RWPE2 (cell line): ENCODE data around the gene BAZ2B.
A peak's percentile ranks its signal among the peaks of the same experiment; 100 is the strongest.

Experiments used
- ATAC-seq: fragments of 200-7000 bp; cut with Tn5 transposase; 3 replicates; pipeline ENCODE4 v1.9.1; 2021; ENCODE audit warnings: low read depth
- DNase-seq: peaks from one replicate; pipeline ENCODE4 v3.0.0-alpha.2; 2020; ENCODE audit warnings: low spot score
- H3K27ac ChIP-seq: fragments of 450-650 bp; 2 replicates; pipeline ENCODE4 v1.5.1; 2017; ENCODE audit warnings: mild to moderate bottlenecking; ENCODE audit not compliant: poor library complexity, severe bottlenecking
- H3K27me3 ChIP-seq: fragments of 250-450 bp; sonication (Bioruptor Pico); 2 replicates; pipeline ENCODE4 v1.5.1; 2021; ENCODE audit warnings: mild to moderate bottlenecking, moderate library complexity; ENCODE audit not compliant: insufficient read depth, poor library complexity, severe bottlenecking
- H3K36me3 ChIP-seq: fragments of 250-450 bp; sonication (Bioruptor Pico); 2 replicates; pipeline ENCODE4 v1.5.1; 2020; ENCODE audit warnings: low read depth, mild to moderate bottlenecking, moderate library complexity
- H3K4me1 ChIP-seq: fragments of 250-450 bp; sonication (Bioruptor Pico); 2 replicates; pipeline ENCODE4 v1.5.1; 2021; ENCODE audit warnings: mild to moderate bottlenecking, moderate library complexity; ENCODE audit not compliant: insufficient read depth, poor library complexity, severe bottlenecking
- H3K4me3 ChIP-seq: fragments of 250-450 bp; sonication (Bioruptor Pico); 2 replicates; pipeline ENCODE4 v1.5.1; 2021; ENCODE audit warnings: mild to moderate bottlenecking, moderate library complexity; ENCODE audit not compliant: severe bottlenecking
- H3K9me3 ChIP-seq: fragments of 250-450 bp; sonication (Bioruptor Pico); 2 replicates; pipeline ENCODE4 v1.5.1; 2021; ENCODE audit warnings: mild to moderate bottlenecking, moderate library complexity; ENCODE audit not compliant: severe bottlenecking
- CTCF ChIP-seq: fragments of 450-650 bp; IDR thresholded peaks from one replicate; pipeline ENCODE4 v1.5.1; 2017; ENCODE audit warnings: mild to moderate bottlenecking, moderate library complexity; ENCODE audit not compliant: poor library complexity, severe bottlenecking

The BAZ2B gene

GRCh38 chr2:159614534-159615366 is 1.6 kb downstream of the BAZ2B start:
- H3K27ac ChIP-seq, result peak overlapping the region; percentile 96
- peaks cover 47% of the 10 kb centered on the region for H3K4me1 ChIP-seq
- H3K4me3 ChIP-seq, result peak overlapping the region; percentile 55
- H3K9me3 ChIP-seq, result no peaks in the 10 kb centered on the region
- H3K36me3 ChIP-seq, result no peaks in the 10 kb centered on the region
- H3K27me3 ChIP-seq, result no peaks in the 10 kb centered on the region
- DNase-seq (no peak), ATAC-seq (no peak)
- TF ChIP-seq CTCF, result no peak

- peak overlapping the region; percentile 96 for H3K27ac ChIP-seq
- no peaks in the 10 kb centered on the region for H3K36me3 ChIP-seq
- H3K4me1 ChIP-seq, result peaks cover 44% of the 10 kb centered on the region
- no peaks in the 10 kb centered on the region for H3K9me3 ChIP-seq
- H3K27me3 ChIP-seq, result no peaks in the 10 kb centered on the region
- peak overlapping the region; percentile 55 for H3K4me3 ChIP-seq
- ATAC-seq (no peak), DNase-seq (no peak)
- TF ChIP-seq CTCF, result no peak
Observed at GRCh38 chr2:159613651-159614285, 2.6 kb downstream of the BAZ2B start.

GRCh38 chr2:159613091-159613490 is 3.3 kb downstream of the BAZ2B start:
- Histone ChIP-seq H3K4me3 (no peak overlapping the region), H3K36me3 (no peaks in the 10 kb centered on the region), H3K4me1 (peaks cover 41% of the 10 kb centered on the region), H3K9me3 (no peaks in the 10 kb centered on the region), H3K27ac (peak overlapping the region; percentile 96), H3K27me3 (no peaks in the 10 kb centered on the region)
- no peak for TF ChIP-seq CTCF
- ATAC-seq (no peak), DNase-seq (no peak)

DNA sequence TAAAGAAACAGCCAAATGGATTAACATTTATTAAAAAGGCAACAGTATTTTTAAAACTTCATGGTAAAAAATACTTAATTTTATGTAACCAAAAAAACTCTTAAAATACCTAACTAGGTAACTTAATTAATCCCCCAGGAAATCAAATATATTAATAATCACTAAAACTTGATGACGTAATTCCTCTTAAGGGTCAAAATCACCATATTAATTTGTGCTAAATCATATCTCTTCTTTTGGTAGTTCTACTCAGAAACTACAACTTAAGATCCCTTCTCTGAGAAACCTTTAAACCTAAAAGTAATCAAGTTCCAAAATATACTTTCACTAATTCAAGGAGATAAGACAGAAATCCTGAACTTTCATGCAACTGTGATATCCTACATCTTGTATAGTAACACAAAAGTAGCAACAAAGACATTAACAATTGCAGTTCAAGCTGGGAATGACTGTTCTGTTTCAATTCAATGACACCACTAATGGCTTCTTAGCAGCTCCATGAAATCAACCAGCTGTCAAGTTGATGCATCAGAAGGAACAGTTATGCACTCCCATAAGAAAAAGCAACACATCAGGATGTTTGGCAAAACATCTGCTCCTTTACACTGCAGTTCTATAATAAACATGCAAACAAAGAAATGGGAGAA is 4.0 kb downstream of the BAZ2B start:
- no peak for ATAC-seq
- Histone ChIP-seq H3K36me3 (no peaks in the 10 kb centered on the region), H3K4me3 (no peak overlapping the region), H3K27me3 (no peaks in the 10 kb centered on the region), H3K27ac (peak overlapping the region; percentile 96), H3K9me3 (no peaks in the 10 kb centered on the region), H3K4me1 (peaks cover 34% of the 10 kb centered on the region)
- no peak for TF ChIP-seq CTCF
- DNase-seq, result no peak
